GM18858 (cell line): Measurements from ENCODE around the gene GSAP.
A peak's percentile ranks its signal among the peaks of the same experiment; 100 is the strongest.

Source experiments
- ATAC-seq: cut with Tn5 transposase; IDR thresholded peaks from one replicate; pipeline ENCODE4 v1.9.1; 2021; ENCODE audit not compliant: unreplicated experiment

GSAP gene

DNA sequence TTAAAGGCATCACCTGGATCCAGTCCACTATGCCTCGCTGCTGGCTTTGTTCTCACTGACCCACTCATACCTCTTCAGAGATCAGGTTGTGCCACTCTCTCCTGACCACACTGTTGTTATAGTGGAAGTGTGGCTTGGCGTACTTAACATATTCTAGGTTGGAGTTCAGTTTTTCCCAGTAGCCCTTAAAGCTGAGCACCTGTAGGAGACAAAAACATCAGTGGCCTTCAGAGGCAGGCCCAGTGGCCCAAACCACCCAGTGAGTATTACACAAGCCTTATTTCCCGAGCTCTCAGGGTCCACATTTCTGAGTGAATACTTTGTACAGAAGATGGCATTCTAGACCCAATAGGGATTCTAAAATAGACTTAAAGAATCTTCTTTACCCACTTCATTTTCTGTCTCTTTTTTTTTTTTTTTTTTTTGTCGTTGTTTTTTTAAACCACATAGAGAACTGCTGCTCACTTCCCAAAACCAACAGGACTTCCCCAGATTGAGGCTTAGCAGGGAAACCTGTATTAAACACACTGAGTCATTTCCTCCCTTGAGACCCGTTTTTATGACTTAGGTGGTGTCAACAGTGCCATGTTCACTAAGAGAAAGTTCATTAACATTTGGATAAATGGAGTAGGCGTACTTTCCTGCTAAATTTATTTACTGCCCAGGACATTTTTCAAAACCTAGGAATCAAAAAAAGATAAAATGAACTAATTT, 85.8 kb downstream of the GSAP start:
- peak; percentile 57 for ATAC-seq

DNA sequence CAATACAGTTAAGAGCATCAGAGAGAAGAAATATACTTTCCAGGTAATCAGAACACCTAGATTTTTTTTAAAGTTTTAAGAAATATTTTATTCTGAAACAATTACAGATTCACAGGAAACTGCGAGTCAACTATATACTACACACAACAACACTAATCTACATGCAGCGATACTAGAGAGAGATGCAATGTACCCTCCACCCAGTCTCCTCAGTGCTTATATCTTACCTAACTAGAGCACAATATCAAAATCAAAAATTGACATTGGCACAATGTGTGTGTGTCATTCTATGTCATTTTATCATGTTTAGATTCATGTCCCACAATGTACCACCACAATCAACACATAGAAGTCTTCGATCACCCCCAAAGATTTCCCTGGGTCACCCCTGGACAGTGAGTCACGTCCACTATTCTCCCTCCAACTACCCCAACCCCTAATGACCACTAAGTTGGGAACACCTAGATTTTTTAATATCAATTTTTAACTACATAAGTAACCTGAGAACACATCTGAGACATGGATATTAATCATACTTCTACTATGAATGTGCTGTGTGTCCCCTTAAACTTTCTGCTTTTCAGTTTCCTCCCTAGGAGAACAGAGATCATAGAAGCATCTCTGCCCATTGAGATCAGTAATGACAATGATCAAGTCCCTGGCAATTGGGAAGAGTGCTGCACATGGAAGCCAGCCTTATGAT, 86.5 kb downstream of the GSAP start:
- ATAC-seq: no peak

DNA sequence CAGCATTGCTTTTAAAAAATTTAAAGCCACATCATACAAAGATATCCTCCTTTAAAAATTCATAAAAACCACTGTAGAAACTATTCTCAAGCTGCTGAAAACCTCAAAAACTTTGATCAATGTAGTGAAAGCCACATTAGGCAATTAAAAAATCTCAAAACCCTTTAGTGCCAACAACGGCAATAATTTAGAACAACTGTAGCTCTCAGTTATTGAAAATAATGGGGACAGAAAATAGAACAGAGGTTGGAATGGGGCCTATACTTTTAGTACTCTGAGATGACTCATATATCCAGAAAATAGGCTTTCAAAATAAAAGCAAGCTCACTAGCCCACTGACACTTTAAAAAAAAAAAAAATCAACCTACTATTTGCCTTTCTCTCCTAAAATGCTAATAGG, 87.5 kb downstream of the GSAP start:
- no peak for ATAC-seq

DNA sequence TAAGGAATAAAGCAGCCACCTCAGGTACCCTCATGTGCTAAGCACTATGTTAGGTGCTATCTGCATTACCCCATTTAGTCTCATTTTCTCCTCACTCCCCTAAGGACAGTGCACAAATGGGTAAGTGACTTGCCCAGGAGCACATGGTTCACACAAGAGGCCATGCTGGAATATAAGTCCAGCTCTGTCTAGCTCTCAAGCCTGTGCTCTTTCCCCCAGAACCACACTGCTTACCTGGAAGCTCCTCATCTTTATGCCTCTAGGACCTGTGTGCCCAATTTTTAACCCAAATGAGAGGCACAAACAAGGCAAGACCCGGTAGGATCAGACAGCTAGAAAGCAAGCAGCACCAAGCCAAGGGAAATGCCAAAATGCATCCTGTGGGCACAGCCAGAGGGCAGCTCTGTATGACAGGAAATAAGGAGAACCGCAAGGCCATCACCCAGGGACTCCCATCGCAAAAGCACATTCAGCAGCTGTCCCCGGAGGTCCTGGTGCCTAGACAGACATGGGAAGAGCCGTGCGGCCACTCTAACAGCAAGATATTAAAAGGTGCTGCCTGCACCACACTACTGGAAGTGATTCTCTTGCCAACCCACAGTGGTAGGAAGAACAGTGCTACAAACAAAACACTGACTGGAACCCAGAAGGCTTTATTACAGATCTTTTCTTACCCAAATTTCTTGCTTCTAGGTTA, 88.1 kb downstream of the GSAP start:
- ATAC-seq: no peak

DNA sequence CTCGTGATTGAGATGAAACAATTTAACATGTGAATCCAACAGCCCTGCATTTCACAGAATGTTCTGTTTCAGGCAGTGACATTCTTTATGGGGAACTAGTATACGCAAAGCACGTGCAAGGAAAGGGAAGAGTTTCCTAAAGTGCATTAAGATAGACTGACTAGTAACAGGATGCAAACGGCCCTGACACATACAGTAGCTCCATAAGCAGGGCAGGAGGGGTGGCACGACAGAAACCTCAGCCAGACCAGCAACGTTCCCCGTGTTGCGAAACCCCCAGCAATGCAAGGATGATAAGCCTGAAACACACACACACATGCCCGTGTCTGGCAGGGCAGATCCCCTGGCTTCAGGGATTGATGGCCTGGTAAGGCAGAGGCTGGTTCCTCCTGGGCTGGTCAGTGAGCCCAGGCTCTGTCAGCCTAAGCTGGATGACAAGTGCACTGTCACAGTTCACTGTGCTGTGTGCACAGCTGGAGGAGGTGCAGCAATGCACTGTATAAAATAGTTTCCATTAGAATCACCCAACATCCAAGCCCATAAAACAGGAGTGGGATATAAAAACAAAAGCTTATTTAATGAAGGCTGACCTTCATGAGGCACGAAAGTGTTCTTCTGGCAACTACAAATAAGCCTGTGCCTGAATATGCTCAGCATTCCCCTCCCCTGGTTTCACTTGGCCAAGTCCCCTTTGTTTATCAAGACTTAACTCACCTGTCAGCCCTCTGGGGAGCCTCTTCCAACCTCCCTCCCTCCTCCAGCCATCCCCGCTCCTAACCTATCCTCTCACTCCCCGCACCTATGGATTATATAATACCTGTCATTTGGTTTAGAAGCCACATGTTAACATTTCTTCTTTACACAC, 88.8 kb downstream of the GSAP start:
- no peak for ATAC-seq

DNA sequence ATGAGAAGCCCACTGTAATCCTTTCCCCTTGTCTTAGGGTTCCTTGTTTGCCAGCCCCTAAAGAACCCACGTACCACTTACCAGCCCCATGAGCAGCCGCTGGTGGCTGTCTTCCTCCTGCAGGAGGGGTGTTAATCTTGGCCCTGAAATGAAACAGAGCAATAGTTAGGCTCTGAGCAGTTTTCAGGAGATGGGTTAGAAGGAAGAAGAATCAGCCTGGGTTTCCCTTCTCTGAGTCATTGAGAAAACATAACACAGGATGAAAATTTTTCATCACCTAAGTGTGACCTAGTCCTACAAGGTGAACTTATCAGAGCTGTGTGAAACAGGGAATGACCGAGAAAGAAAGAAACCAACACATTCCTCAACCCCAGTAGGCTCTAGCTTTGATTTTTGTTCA, 90.0 kb downstream of the GSAP start:
- ATAC-seq: no peak

DNA sequence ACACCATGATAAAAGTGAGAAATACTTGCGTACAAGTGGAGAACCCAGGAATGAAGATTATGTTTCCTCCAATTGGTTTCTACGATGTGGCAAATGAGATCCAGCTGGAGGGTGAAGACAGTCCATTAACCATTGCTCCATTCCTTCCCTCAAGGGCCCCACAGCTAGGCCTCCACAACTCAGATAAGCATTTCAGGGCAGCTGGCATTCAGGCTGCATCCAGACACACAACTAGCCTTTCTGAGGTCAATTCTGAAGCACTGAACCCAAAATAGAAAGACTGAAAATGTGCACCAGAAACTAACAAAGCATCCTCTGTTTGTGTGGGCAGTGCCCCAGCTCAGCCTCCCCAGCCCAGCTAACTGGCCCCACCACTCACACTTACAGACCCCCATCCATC, 94.8 kb downstream of the GSAP start:
- no peak for ATAC-seq

DNA sequence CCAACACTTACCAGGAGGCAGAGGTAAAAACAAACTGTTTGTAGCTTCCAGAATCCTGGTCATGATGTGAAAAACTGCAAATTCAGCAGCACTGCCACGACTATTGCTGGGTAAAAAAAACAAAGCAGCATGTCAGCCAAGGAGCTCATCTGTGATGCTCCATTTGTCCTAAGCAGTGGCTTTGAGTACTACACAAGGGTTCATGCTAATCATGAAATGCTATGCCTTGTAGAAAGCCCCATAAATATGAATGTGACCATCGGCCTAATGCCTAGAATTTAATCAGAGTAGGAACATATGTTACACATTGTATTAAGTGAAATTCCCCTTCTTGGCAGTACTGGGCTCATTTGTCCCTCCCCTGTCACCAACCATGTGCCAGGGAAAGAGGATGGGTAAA, 95.4 kb downstream of the GSAP start:
- no peak for ATAC-seq

DNA sequence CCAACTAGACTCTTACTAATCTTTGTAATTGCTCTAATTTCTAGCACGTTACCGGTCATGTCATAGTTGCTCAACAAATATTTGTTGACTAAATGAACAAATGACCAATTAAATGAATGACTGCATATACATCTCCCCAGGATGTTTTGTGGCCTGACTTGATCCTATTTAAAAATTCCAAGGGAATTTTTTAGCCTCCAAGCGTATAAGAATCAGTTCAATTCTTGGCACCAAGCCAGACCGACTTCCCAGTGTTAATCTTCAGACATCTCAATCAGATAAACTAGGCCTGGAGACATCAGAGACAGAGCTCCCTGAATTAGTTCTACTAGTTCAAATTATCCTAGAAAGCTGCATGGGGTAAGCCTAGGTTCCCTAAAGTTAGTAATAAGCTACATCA, 96.0 kb downstream of the GSAP start:
- no peak for ATAC-seq

DNA sequence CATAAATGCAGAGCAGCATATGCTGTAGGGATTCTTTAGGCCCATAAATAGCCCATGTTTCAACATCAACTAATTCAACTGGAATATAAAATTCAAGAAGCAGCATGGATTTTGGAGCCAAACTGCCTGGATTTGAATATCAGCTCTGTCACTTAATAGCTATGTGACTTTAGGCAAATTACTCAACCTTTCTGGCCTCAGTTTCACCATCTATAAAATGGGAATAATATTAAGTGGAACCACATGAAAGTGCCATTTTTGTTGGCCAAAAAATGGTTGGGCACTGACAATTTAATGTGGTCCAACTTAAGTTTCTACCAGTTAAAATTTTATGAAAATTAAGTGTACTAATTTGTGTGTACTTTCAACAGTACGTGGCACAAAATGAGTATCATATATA, 98.1 kb downstream of the GSAP start:
- ATAC-seq: no peak

DNA sequence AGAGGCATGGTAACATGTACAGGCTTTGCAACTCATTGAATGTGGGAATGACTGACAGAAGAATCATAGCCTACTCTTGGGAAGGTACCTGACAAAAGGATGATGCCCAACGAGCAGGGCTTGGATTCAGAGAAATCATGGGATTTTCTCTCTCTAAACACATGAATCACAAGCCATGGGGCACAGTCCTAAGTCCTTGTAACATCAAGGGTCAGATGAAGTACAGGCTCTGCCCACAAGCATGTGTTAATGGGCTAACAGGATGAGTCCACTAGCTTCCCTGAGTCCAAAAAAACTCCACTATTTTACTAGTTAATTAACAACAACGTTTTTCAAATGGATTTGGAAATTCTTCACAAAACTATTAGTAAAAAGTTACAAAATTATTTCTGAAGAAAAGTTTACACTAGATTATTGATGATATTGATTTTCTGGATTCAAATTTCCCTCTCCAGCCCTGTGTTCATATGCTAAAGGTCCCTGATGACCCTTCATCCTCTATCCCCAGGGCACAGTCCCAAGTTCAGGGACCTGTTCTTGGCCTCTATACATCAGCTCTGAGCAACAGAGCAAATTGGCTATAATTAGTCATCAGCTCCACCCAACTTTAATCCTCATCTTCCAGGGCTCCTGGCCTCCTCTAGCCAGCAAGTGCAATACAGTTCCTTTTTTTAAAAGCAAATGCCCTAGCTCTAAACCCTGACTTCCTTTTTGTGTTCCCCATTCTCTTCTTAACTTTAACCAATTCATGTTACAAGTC, 99.8 kb downstream of the GSAP start:
- no peak for ATAC-seq

DNA sequence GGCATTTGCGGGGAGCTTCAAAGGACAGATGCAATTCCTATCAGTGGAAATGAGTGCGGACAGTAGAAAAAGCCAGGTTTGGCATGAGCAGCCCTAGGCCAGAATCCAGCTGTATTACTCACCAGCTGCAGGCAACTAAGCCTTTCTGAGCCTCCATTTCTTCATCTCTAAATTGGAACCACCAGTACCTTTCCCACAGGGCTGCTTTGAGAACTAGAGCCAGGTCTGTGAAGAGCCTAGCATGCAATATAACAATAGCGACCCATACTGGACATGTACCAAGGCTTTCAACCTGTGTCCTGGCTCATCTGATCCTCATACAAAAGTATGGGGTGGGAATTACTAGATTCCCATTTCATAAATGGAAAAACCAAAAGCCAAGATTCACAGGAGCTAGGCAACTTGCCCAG, 101.0 kb downstream of the GSAP start:
- no peak for ATAC-seq

DNA sequence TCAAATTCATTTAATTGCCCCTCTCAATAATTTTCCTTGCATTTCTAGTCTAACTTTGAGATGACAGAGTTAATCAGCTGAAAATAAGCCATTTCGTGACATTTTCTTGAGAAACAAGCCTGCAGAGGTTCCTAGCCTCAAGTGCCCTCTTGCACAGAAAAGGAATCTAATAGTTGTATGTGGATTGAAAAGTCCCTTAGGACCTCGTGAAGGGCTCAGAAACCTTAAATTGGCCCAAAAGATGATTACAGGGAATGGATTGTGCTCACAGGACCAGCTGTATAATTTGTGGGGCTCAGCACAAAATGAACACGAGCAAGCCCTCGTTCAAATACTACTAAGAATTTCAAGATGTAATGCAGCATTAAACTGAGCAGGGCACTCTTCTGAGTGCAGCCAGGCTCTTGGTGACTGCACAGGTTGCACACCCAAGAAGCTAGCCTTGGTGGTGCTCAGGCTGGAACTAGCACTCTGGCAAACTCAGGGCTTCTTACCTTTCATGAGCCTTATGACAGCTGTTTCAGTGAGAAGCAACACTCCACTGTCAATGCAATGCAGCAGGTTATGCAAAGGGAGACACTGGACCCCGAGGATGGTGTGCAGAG, 102.2 kb downstream of the GSAP start:
- ATAC-seq: no peak

DNA sequence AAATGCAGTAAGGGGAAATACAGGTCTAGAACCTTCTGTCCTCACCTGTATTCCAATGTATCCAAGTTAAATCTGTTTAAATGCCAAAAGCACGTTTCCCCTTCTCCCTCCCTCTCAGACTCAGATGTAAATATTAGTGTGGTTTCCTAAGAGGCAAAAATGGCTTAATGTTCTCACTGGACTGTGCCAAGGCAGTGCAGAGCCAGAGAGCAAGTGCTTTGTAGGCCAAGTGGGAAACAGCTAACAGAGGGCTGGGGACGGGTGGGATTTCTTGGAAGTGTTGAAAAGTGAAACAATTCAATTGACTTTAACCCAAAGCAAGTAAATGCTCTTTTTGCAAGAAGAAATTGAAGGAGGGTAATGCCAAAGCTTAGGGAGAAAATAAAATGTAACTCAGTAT, 103.1 kb downstream of the GSAP start:
- ATAC-seq: no peak

DNA sequence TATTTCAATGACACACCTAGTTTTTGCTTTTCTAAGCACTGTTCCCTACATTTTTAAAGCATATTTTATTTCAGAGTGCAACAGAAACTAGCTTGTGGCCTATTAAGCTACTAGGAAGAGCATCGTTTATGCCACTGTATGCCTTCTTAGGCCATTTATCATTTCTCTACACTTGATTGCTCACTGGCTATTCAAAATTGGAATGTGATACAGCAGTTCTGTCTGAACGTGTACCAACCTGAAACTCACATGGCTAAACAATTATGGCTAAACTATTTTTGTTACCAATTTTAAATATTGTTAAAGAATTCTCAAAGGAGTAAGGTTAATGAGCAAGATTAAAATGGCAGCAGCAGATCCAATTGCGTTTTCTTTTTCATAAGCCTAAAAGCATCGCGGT, 105.2 kb downstream of the GSAP start:
- no peak for ATAC-seq

DNA sequence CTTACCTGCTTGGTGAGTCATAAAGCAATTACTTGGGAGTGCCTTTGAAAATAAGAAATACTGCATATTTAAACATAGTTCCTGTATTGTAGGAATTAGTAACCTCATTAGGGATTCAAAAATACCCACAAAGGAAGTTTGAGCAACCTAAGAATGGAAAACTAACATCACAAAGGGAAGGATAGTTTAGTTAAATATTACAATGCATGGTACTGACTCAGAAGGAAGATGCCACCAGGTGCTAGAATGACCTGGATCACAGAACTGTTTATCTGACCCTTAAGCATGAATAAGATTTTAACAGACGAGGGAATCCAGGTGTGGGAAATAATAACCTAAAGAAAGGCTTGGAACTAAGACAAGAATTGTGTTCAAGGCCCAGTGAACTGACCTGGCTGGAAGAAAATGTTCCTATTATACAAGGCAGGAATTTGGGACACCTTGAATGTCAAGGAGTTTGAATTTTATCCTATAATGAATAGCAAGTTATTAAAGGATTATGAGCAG, 106.4 kb downstream of the GSAP start:
- no peak for ATAC-seq

DNA sequence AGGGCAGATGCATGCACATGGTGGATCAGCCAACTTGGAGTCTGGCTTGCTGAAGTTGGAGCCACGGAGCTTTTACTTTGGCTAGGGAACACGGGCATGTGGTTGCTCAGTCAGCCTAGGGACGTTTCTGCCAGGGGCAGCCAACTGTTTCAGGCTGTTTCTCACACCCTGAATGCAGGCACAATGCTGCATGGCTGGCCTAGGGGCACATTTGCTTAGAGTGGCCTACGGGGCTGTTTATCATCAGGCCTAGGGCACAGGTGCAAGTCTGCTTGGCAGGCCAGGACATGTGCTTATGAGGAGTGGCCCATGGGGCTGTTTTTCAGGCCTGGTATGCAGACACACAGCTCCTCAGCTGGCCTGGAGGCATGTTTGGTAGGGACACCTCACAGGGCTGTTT, 107.4 kb downstream of the GSAP start:
- no peak for ATAC-seq

DNA sequence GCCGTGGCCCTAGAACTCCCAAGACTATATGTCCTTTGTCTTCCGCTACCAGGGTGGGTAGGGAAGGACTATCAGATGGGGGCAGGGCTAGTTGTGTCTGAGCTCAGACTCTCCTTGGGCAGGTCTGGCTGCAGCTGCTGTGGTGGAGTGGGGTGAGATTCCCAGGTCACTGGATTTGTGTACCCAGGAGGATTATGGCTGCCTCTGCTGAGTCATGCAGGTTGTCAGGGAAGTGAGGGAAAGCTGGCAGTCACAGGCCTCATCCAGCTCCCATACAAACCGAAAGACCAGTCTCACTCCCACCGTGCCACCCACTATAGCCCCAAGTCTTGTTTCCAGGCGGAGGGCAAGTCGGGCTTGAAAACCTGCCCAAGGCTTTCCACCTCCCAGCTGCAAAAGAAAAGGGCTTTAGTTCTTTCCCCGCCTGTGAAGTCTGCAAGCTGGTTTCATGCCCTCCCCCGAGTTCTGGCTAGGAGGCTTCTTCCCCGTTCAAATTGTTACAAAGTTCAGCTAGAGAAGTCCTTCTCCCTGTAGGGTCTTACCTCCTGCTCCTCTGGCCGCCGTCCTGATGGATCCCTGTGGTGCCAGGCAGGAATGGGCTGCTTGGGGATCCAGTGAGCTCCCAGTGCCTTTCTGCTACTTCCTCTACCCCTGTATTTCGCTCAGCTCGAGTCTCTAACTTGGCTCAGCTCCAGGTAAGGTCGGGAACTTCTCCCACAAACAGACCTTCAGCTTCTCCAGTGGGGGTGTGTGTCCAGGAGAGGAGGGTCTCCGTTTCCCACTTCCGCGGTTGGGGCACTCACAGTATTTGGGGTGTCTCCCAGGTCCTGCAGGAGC, 109.7 kb downstream of the GSAP start:
- ATAC-seq: no peak

DNA sequence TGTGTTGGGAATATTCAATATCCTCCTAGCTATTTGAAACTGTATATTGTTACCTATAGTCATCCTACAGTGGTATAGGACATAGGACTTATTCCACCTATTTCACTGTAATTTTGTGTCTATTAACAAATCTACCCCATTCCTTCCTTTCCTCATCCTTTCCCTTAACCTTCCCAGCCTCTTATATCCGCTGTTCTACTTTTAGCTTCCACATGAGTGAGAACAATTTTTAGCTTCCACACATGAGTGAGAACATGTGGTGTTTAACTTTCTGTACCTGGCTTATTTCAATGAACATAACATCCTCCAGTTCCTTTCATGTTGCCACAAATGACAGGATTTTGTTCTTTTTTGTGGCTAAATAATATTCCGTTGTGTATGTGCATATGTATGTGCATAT, 120.6 kb downstream of the GSAP start:
- ATAC-seq: no peak
